BE2C (cell line): Measurements from ENCODE around the gene PHC3.

Source experiments
- DNase-seq: peaks from one replicate; pipeline ENCODE4 v3.0.0-alpha.2; 2020
- H3K27me3 ChIP-seq: fragments of 250-450 bp; sonication (Bioruptor Pico); 2 replicates; pipeline ENCODE4 v1.5.1; 2020; ENCODE audit warnings: mild to moderate bottlenecking
- H3K36me3 ChIP-seq: fragments of 250-450 bp; sonication (Bioruptor Pico); 2 replicates; pipeline ENCODE4 v1.5.1; 2020; ENCODE audit warnings: mild to moderate bottlenecking
- H3K4me1 ChIP-seq: fragments of 250-450 bp; sonication (Bioruptor Pico); 2 replicates; pipeline ENCODE4 v1.5.1; 2020
- H3K4me3 ChIP-seq: 2 replicates; pipeline ENCODE4 v1.5.1; 2011; ENCODE audit warnings: low read depth, low read length
- H3K9me3 ChIP-seq: fragments of 250-450 bp; sonication (Bioruptor Pico); 2 replicates; pipeline ENCODE4 v1.5.1; 2020
- TF ChIP-seq, protein P1 (sequence below): IDR thresholded peaks from 2 replicates; pipeline ENCODE4 v1.5.1; 2012; ENCODE audit warnings: mild to moderate bottlenecking, low read depth, low read length

Gene PHC3

DNA sequence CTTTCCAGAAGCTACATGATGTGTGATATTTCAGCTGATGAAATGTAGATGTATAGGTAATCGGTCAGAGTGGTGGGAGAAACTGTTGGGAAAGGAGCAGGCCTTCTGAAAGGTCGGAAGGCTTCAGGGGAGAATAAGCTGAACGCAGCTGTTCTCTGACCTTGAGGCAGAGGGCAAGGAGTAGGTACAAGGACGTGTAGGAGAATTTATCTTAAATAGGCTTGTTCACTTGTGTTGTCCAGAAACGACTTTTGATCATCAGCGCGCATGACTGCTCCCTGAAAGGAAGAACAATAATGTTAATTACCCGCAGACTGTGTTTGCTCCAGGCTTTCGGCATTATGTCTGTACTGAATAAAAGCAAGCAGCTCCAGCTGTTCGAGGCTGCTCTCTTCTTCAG is 104.2 kb downstream of the PHC3 start:
- no peaks in the 10 kb centered on the region for H3K27me3 ChIP-seq
- TF ChIP-seq, protein P1, sequence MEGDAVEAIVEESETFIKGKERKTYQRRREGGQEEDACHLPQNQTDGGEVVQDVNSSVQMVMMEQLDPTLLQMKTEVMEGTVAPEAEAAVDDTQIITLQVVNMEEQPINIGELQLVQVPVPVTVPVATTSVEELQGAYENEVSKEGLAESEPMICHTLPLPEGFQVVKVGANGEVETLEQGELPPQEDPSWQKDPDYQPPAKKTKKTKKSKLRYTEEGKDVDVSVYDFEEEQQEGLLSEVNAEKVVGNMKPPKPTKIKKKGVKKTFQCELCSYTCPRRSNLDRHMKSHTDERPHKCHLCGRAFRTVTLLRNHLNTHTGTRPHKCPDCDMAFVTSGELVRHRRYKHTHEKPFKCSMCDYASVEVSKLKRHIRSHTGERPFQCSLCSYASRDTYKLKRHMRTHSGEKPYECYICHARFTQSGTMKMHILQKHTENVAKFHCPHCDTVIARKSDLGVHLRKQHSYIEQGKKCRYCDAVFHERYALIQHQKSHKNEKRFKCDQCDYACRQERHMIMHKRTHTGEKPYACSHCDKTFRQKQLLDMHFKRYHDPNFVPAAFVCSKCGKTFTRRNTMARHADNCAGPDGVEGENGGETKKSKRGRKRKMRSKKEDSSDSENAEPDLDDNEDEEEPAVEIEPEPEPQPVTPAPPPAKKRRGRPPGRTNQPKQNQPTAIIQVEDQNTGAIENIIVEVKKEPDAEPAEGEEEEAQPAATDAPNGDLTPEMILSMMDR: no peak
- no peaks in the 10 kb centered on the region for H3K9me3 ChIP-seq
- 0 out of 2 replicates have a peak, but pooled peaks cover 3% of the 10 kb centered on the region for H3K4me1 ChIP-seq
- no peak for DNase-seq
- H3K36me3 ChIP-seq: no peaks in the 10 kb centered on the region
- H3K4me3 ChIP-seq: no peak overlapping the region

DNA sequence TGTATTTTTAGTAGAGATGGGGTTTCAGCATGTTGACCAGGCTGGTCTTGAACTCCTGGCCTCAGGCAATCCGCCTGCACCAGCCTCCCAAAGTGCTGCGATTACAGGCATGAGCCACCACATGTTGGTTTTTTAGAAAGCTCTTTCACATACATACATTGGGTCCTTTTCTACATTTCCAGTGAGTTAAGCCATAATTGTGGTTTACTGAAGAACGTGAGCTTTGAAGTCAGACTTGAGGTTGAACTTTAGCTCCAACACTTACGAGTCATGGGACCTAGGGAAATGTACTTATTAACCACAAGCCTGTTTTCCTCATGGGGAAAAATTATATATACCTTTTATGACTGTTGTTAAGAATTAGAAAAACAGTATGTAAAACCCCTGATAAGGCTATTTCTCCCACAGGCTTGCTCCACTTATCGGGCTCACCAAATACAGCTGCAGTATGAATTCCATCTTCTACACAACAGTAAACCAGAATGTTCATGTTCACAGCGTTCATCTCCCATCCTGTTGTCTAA is 104.8 kb downstream of the PHC3 start:
- no peaks in the 10 kb centered on the region for H3K9me3 ChIP-seq
- TF ChIP-seq, protein P1: no peak
- 0 out of 2 replicates have a peak, but pooled peaks cover 3% of the 10 kb centered on the region for H3K4me1 ChIP-seq
- DNase-seq: no peak
- H3K27me3 ChIP-seq: no peaks in the 10 kb centered on the region
- no peaks in the 10 kb centered on the region for H3K36me3 ChIP-seq
- no peak overlapping the region for H3K4me3 ChIP-seq

DNA sequence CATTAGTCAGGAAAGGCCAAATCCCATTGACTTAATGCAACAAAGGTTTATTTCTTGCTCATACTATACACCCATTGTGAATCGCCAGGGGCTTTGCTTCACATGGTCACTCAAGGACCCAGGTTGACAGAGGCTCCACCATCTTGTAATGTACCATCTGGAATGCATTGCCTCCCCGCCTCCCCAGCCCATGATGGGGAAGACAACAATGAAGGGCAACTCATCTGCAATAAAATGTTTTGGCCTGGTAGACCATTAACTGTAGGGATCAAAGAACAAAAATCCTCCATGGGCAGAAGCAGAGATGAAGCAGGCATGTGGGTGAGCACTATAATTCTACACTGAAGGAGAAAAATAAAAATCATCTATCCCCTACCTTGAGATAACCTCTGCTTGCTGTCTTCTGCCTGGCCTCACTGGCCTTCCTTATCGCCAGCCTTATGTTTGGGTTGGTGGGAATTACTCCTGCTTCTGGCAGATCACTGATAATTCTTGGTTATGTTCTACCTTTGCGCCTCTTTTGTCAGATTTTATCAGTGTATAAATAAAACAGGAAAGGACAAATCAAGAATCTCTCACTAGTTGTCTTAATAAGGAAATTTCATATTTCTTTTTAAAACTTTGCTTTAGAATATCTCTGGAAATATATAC is 106.0 kb downstream of the PHC3 start:
- H3K4me3 ChIP-seq: no peak overlapping the region
- no peaks in the 10 kb centered on the region for H3K27me3 ChIP-seq
- H3K9me3 ChIP-seq: no peaks in the 10 kb centered on the region
- H3K4me1 ChIP-seq: 0 out of 2 replicates have a peak, but pooled peaks cover 3% of the 10 kb centered on the region
- TF ChIP-seq, protein P1: no peak
- DNase-seq: no peak
- no peaks in the 10 kb centered on the region for H3K36me3 ChIP-seq

DNA sequence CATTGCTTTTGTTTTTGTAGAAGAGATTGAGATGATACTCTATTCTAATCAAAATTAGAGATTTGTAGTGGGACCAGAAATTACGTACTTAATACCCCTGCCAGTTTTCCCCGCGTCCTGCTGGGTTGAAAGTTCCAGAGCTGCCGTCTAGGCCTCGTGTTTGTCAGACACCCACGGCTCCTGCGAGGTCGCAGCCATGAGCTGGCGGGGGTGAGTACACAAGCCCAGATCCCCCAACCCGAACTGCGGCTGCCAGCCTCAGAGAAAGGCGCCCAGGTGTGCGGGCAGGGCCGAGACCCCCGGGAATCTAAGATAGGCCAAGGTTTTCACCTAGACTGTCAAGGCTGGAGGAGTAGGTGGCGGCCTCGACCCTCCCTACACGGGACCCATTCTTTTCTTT is 117.4 kb downstream of the PHC3 start:
- Histone ChIP-seq H3K4me3 (no peak overlapping the region), H3K27me3 (no peaks in the 10 kb centered on the region), H3K4me1 (no peaks in the 10 kb centered on the region), H3K36me3 (no peaks in the 10 kb centered on the region), H3K9me3 (no peaks in the 10 kb centered on the region)
- DNase-seq: no peak
- TF ChIP-seq, protein P1: no peak

DNA sequence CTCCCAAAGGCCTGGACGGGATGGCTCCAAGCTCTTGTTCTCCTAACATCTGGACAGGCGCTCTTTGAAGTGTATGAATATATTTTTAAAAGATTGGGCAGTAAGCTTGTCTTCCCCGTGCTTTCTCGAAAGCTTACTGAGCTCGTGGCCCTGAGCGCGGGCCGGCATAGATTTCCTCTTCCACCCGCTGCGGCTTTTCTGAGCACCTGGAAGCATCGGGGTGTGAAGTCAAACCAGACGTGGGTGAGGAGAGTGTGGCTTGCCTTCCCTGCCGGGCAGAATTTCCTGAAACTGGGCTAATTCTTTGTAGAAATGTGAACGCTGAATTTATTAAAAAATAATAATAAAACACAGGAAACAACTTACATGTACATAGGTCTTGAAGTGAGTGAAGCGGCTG is 117.8 kb downstream of the PHC3 start:
- no peak for DNase-seq
- Histone ChIP-seq H3K27me3 (no peaks in the 10 kb centered on the region), H3K9me3 (no peaks in the 10 kb centered on the region), H3K4me1 (no peaks in the 10 kb centered on the region), H3K36me3 (no peaks in the 10 kb centered on the region), H3K4me3 (no peak overlapping the region)
- TF ChIP-seq, protein P1: no peak

DNA sequence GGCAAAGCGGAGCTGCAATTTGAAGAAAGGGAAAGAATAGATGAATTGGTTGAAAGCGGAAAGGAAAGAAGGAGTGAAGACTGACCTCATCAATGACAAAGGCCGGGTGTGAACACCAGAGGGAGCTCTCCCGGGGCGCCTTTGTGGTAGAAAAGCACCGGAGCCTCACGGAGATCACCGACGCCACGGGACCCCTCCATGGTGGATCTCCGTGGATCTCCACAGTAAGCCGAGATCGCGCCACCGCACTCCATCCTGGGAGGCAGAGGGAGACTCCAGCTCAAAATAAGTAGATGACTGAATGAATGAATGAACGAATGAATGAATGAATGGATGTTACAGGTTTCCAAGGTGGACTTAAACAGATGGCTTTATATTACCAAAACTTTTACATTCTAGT is 118.8 kb downstream of the PHC3 start:
- TF ChIP-seq, protein P1: peak; percentile 38
- no peak overlapping the region for H3K4me3 ChIP-seq

More for the DNA sequence above, 118.8 kb downstream of the PHC3 start:
- H3K36me3 ChIP-seq: no peaks in the 10 kb centered on the region
- peak; percentile 26 for DNase-seq
- no peaks in the 10 kb centered on the region for H3K27me3 ChIP-seq
- no peaks in the 10 kb centered on the region for H3K4me1 ChIP-seq
- no peaks in the 10 kb centered on the region for H3K9me3 ChIP-seq
